ENCODE results near the gene DGKH. TPM values are rescaled to one million over a fixed set of nuclear protein-coding genes. Genes with fewer than 3 reads are reported as not detected.
A peak's percentile ranks its signal among the peaks of the same experiment; 100 is the strongest.

Gene DGKH
- total and polyA plus RNA-seq, 10 of the 15 experiments (the other 5 are each of a cell fraction or from before 2014, with no cell fraction given), result 1.3 to 15.2 (median 7.3) TPM

- TF ChIP-seq DPF2 (IDR thresholded peaks at IDR 0.05) (peak; percentile 89; the same call in 1 of the 2 replicates), CREB1 (IDR thresholded peaks at IDR 0.05; ENCODE audit: low read depth) (0 out of 2 replicates have a peak, but pooled peaks have one; percentile 38), NFXL1 (IDR thresholded peaks at IDR 0.05; ENCODE audit: borderline replicate concordance) (no peak), ZBTB40 (IDR thresholded peaks at IDR 0.05; ENCODE audit: borderline replicate concordance) (no peak), POLR2AphosphoS5 (IDR thresholded peaks at IDR 0.05; ENCODE audit: low read length) (peak; percentile 93), JUND (IDR thresholded peaks at IDR 0.05; ENCODE audit: low read depth, low read length) (no peak), RFX5 (IDR thresholded peaks at IDR 0.05; ENCODE audit: low read depth, low read length) (no peak), GATAD2B (conservative IDR thresholded peaks at IDR 0.05; ENCODE audit: low read depth) (peak; percentile 93; the same call in 1 of the 2 replicates), BHLHE40 (IDR thresholded peaks at IDR 0.05; ENCODE audit: borderline replicate concordance in 1 of 2, low read depth in 2 of 2, low read length in 1 of 2) (peak; percentile 92 to 97), NR2C1 (IDR thresholded peaks at IDR 0.05) (0 out of 2 replicates have a peak, but pooled peaks have one; percentile 17), ZNF24 (IDR thresholded peaks at IDR 0.05) (no peak), RUNX3 (IDR thresholded peaks at IDR 0.05; ENCODE audit: low read length) (peak; percentile 27; the same call in 1 of the 2 replicates), NFYA (IDR thresholded peaks at IDR 0.05; ENCODE audit: borderline replicate concordance, low read depth, low read length) (no peak), KAT2A (conservative IDR thresholded peaks at IDR 0.05; ENCODE audit: control insufficient read depth, low read depth, low read length) (no peak), TCF12 (IDR thresholded peaks at IDR 0.05; ENCODE audit: low read depth, low read length) (0 out of 2 replicates have a peak, but pooled peaks have one; percentile 27), MEF2B (IDR thresholded peaks at IDR 0.05; ENCODE audit: partially characterized antibody, poor library complexity, severe bottlenecking) (no peak), CHD4 (IDR thresholded peaks at IDR 0.05) (no peak), REST (IDR thresholded peaks at IDR 0.05; ENCODE audit: low read depth, low read length) (no peak), PAX8 (IDR thresholded peaks at IDR 0.05) (no peak), IRF4 (IDR thresholded peaks at IDR 0.05; ENCODE audit: low read depth, low read length) (no peak), HCFC1 (IDR thresholded peaks at IDR 0.05; ENCODE audit: low read length) (no peak), EGR1 (IDR thresholded peaks at IDR 0.05; ENCODE audit: borderline replicate concordance in 1 of 2, low read depth in 2 of 2, low read length in 2 of 2) (peak in 1 of 2 experiments; percentile 97; a peak in 2 of 3 replicates), TAF1 (IDR thresholded peaks at IDR 0.05; ENCODE audit: borderline replicate concordance, low read depth, low read length) (peak; percentile 70; the same call in 1 of the 2 replicates), ASH2L (IDR thresholded peaks at IDR 0.05; ENCODE audit: borderline replicate concordance, low read depth) (peak; percentile 89)
Observed at GRCh38 chr13:42039946-42040729, 8.3 kb upstream of the DGKH start (continued).
